DMS53 treated with DMSO at 0.1 percent for 48 hours (cell line): ENCODE measurements around the gene PCK2.
A peak's percentile ranks its signal among the peaks of the same experiment; 100 is the strongest.

ENCODE experiments used
- DNase-seq: peaks from one replicate; lab custom pipeline; 2025; ENCODE audit not compliant: unreplicated experiment; lab: John Stamatoyannopoulos, UW

The PCK2 gene

GRCh38 chr14:24074625-24075484 is 19.3 kb upstream of the PCK2 start:
- no peak for DNase-seq

GRCh38 chr14:24075485-24076301 is 18.4 kb upstream of the PCK2 start:
- no peak for DNase-seq

- no peak for DNase-seq
Measured at GRCh38 chr14:24076302-24076601, 17.9 kb upstream of the PCK2 start.

- no peak for DNase-seq
Measured at GRCh38 chr14:24077086-24077485, 17.0 kb upstream of the PCK2 start.

- DNase-seq = no peak
Measured at GRCh38 chr14:24078146-24078545, 16.0 kb upstream of the PCK2 start.

GRCh38 chr14:24079491-24080141 is 14.5 kb upstream of the PCK2 start:
- no peak for DNase-seq

- no peak for DNase-seq
Measured at GRCh38 chr14:24080142-24080530, 14.0 kb upstream of the PCK2 start.

- DNase-seq = peak; percentile 12
Measured at GRCh38 chr14:24080888-24081738, 13.0 kb upstream of the PCK2 start.

GRCh38 chr14:24081739-24082211 is 12.3 kb upstream of the PCK2 start:
- no peak for DNase-seq

GRCh38 chr14:24082411-24083080 is 11.6 kb upstream of the PCK2 start:
- DNase-seq = no peak

GRCh38 chr14:24083462-24083861 is 10.6 kb upstream of the PCK2 start:
- DNase-seq = no peak

GRCh38 chr14:24084440-24084839 is 9.7 kb upstream of the PCK2 start:
- no peak for DNase-seq

- no peak for DNase-seq
Measured at GRCh38 chr14:24085215-24085614, 8.9 kb upstream of the PCK2 start.

- no peak for DNase-seq
Measured at GRCh38 chr14:24086193-24086955, 7.7 kb upstream of the PCK2 start.

GRCh38 chr14:24087004-24087403 is 7.1 kb upstream of the PCK2 start:
- no peak for DNase-seq

GRCh38 chr14:24088095-24088494 is 6.0 kb upstream of the PCK2 start:
- no peak for DNase-seq

GRCh38 chr14:24089890-24090289 is 4.2 kb upstream of the PCK2 start:
- no peak for DNase-seq

GRCh38 chr14:24092110-24092504 is 2.0 kb upstream of the PCK2 start:
- DNase-seq = no peak

- DNase-seq = no peak
Measured at GRCh38 chr14:24092505-24093206, 1.5 kb upstream of the PCK2 start.
